Fibroblast of villous mesenchyme (primary cell): ENCODE results near the gene CRTC1. TPM values are rescaled to one million over a fixed set of nuclear protein-coding genes. Genes with fewer than 3 reads are reported as not detected.

ENCODE experiments used
- DNase-seq: peaks from one replicate; pipeline ENCODE4 v3.0.0-alpha.2; 2010; ENCODE audit warnings: low read depth
- H3K4me3 ChIP-seq: 2 replicates; pipeline ENCODE4 v1.5.1; 2011; ENCODE audit warnings: low read depth, mild to moderate bottlenecking, low read length
- total RNA-seq: library from RNA; depleted of rRNA; stranded (reverse); fragments of >200 nt; gene quantifications from 2 replicates; pipeline ENCODE4 v1.2.3, GENCODE V29; 2012
- TF ChIP-seq, protein P1 (sequence below): IDR thresholded peaks from 2 replicates; pipeline ENCODE4 v1.5.1; 2012; ENCODE audit warnings: low read depth, mild to moderate bottlenecking, low read length; ENCODE audit not compliant: insufficient read depth

CRTC1 gene
- total RNA-seq, 1 donor = 2.2 TPM

DNA sequence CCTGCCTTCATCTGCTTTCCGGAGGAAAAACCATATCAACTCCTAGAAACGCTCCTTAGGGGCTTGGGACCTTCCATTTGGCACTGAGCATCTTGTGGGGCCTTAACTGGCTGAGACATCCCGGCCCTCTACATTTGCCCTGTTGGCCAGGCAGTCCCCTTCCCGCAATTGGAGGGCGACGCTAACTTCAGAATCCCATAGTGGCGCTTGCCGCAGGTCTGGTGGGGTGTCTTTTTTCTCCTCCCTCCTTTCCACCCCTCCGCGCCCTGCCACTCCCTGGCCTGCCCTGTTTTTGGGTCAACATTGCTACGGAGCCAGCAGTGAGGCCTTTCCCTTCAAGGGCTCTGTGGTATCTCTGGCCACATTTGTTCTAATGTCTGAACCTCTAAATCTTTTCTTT lies 13.6 kb upstream of the CRTC1 start:
- TF ChIP-seq, protein P1, sequence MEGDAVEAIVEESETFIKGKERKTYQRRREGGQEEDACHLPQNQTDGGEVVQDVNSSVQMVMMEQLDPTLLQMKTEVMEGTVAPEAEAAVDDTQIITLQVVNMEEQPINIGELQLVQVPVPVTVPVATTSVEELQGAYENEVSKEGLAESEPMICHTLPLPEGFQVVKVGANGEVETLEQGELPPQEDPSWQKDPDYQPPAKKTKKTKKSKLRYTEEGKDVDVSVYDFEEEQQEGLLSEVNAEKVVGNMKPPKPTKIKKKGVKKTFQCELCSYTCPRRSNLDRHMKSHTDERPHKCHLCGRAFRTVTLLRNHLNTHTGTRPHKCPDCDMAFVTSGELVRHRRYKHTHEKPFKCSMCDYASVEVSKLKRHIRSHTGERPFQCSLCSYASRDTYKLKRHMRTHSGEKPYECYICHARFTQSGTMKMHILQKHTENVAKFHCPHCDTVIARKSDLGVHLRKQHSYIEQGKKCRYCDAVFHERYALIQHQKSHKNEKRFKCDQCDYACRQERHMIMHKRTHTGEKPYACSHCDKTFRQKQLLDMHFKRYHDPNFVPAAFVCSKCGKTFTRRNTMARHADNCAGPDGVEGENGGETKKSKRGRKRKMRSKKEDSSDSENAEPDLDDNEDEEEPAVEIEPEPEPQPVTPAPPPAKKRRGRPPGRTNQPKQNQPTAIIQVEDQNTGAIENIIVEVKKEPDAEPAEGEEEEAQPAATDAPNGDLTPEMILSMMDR = no peak
- no peak for DNase-seq
- no peak overlapping the region for H3K4me3 ChIP-seq

GRCh38 chr19:18670312-18670711 lies 13.2 kb upstream of the CRTC1 start:
- TF ChIP-seq, protein P1 = no peak
- no peak for DNase-seq
- no peak overlapping the region for H3K4me3 ChIP-seq

DNA sequence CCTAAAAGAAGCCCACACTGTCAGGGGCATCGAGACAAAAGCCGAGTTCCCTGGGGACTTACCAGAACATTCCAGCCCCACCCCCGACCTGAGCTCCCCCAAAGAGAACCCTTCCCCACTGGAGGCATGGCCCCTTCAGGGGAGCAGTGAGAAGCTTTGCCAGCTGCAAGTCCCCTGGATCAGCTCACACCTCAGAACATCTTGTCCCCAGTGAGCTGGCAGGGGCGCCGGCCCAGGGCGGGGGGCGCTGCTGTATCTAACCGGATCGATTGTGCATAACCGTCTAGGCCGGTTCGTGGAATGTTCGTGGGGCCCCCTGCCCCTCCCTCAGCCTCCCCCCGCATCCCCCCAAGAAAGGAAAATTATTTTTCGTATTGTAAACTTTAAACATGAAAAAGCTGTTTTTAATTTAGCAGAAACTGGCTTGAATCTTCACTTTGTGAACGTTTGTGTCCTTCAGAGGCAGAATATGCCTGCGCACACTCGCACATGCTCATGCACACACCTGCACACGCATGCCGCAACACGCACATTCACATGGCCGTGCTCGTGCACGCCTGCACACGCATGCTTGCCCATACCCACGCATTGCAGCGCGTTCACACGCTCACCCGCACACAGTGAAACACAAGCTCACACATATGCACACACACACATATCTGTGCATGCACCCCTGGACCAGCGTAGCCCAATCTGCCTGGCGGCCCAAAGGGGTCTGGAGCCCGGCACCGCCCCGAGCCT lies 12.0 kb upstream of the CRTC1 start:
- H3K4me3 ChIP-seq = no peak overlapping the region
- TF ChIP-seq, protein P1 = no peak
- DNase-seq = no peak

DNA sequence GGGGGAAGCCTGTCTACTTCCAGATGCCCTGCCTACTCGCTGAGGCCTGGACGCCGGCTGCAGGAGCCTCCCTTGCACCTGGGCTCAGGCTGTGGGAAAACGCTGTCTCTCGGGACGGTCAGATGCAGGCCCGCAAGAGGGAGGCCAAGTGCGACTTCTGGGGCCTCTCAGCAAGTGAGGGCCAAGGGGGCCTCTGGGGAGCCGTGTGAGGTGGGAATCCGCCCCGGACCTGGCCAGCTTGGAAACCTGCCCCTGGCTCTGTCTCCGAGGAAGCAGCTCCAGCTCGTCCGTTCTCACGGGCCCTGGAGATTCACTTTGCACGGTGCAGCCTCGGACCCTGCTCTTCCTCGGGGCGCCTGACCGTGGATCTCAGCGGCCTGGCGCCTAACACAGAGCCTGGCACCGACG lies 11.4 kb upstream of the CRTC1 start:
- H3K4me3 ChIP-seq = no peak overlapping the region
- no peak for DNase-seq
- TF ChIP-seq, protein P1 = no peak

GRCh38 chr19:18672606-18673337 lies 10.7 kb upstream of the CRTC1 start:
- TF ChIP-seq, protein P1 = peak; percentile 49

DNA sequence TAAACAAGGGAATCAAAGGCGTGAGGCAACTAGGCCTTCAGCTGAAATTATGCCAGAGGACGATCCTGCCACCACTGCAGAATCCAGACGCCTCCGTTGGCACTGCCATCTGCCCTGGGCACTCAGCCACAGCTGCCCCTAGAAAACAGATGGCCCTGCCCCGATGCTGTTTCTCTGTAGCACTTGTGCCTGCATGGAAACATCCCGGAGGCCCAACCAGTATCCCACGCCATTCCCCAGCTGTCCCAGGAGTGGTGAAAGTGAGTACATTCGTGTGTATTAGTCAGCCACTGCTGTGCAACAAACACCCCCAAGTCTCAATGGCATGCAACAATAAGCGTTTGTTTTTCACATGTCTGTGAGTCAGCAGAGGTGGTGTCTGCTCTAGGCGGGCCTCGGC lies 8.9 kb upstream of the CRTC1 start:
- DNase-seq = no peak
- TF ChIP-seq, protein P1 = no peak
- H3K4me3 ChIP-seq = no peak overlapping the region

More at GRCh38 chr19:18672606-18673337, 10.7 kb upstream of the CRTC1 start:
- H3K4me3 ChIP-seq = no peak overlapping the region
- DNase-seq = peak; percentile 66
